Measurements from ENCODE around the gene GGA1.

GGA1 gene

DNA sequence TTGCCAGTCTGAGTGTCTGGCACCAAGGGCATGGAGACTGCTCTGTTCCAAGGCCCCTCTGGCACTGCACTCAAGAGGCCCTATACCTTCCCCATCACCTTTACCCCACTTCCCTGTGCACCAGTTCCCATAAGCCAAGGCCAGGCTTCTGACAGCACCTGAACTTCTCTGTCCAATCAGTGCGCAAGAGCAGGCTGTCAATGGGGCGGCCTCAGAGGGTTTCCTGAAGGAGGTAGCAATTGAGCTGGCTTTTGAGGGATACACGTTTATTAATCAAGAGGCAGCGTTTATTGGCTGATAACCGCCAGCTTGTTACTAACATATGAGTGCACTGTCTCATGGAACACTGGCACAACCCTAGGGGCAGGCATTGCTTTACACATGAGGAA is 32.9 kb downstream of the GGA1 start:
- H2BK120ac ChIP-seq (ENCODE audit: low read depth, low read length) = no peak overlapping the region
- H3K27ac ChIP-seq (ENCODE audit: low read depth, low read length) = no peak overlapping the region
- no peak overlapping the region for H3K56ac ChIP-seq (ENCODE audit: low read length)
- no peaks in the 10 kb centered on the region for H3K79me2 ChIP-seq (ENCODE audit: control insufficient read depth, insufficient read depth, low read length)
- no peak overlapping the region for H3K4ac ChIP-seq (ENCODE audit: low read depth, low read length)
- H3K4me1 ChIP-seq (ENCODE audit: control insufficient read depth, low read depth, low read length) = peaks cover 3% of the 10 kb centered on the region
- H3K4me3 ChIP-seq (ENCODE audit: low read length) = no peak overlapping the region
- no peak overlapping the region for H2BK15ac ChIP-seq (replicated peaks; ENCODE audit: low read depth)
- no peaks in the 10 kb centered on the region for H3K79me1 ChIP-seq (ENCODE audit: low read length)
- no peak overlapping the region for H3K9ac ChIP-seq (ENCODE audit: low read length)
- no peak for DNase-seq
- H3K36me3 ChIP-seq (ENCODE audit: control insufficient read depth, insufficient read depth, low read length) = peaks cover 5% of the 10 kb centered on the region
- no peak overlapping the region for H3K23ac ChIP-seq (ENCODE audit: low read length)
- no peak overlapping the region for H2BK5ac ChIP-seq (ENCODE audit: low read length)
- no peak overlapping the region for H2AK5ac ChIP-seq (ENCODE audit: low read length)
- no peaks in the 10 kb centered on the region for H3K27me3 ChIP-seq (ENCODE audit: insufficient read depth, low read length, poor library complexity)
- H3K4me2 ChIP-seq (ENCODE audit: low read length) = no peak overlapping the region
- no peak overlapping the region for H4K8ac ChIP-seq (ENCODE audit: low read depth, low read length)
- H3K18ac ChIP-seq (ENCODE audit: low read length) = no peak overlapping the region
- WGBS (ENCODE audit: extremely low coverage, insufficient coverage, low lambda C conversion rate) = no CpG with 5 or more reads among the region's 5 CpGs
- H4K5ac ChIP-seq (ENCODE audit: low read length) = no peak overlapping the region

DNA sequence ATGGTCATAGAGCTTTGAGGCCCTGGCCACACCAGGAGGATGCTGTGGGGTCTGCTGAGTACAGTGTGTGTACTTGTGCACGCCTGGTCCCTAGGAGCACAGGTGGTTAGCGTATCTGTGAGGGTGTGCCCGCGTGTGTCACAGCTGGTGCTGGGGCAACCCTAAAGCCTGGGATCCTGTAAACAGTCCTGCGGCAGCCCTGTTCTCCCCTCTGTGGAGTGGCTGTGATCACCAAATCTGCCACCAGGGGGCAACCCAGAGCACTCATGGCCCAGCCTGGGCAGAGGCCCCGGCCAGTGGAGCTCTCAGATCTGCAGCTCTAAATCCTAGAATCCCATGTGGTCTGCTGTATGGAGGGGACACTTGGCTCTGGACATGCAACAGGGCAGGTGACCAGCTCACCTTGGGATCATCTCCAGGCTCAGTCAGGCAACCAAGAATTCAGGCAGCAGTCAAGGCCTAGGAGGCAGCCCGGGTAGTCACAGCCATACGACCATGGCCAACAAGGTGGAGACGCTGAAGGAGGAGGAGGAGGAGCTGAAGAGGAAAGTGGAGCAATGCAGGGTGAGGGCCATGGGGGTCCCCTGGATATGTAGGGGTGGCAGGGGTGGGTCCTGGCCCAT is 34.7 kb downstream of the GGA1 start:
- no peak overlapping the region for H3K56ac ChIP-seq (ENCODE audit: low read length)
- no peak overlapping the region for H3K18ac ChIP-seq (ENCODE audit: low read length)
- no peak overlapping the region for H3K4me2 ChIP-seq (ENCODE audit: low read length)
- no peak overlapping the region for H4K8ac ChIP-seq (ENCODE audit: low read depth, low read length)
- no peaks in the 10 kb centered on the region for H3K27me3 ChIP-seq (ENCODE audit: insufficient read depth, low read length, poor library complexity)
- H2AK5ac ChIP-seq (ENCODE audit: low read length) = no peak overlapping the region
- H3K36me3 ChIP-seq (ENCODE audit: control insufficient read depth, insufficient read depth, low read length) = peaks cover 6% of the 10 kb centered on the region
- no peak overlapping the region for H3K4me3 ChIP-seq (ENCODE audit: low read length)
- H2BK5ac ChIP-seq (ENCODE audit: low read length) = no peak overlapping the region
- no peak overlapping the region for H4K5ac ChIP-seq (ENCODE audit: low read length)
- DNase-seq = peak; percentile 76
- no peak overlapping the region for H2BK15ac ChIP-seq (replicated peaks; ENCODE audit: low read depth)
- H3K23ac ChIP-seq (ENCODE audit: low read length) = no peak overlapping the region
- no peak overlapping the region for H3K9ac ChIP-seq (ENCODE audit: low read length)
- H3K27ac ChIP-seq (ENCODE audit: low read depth, low read length) = no peak overlapping the region
- no CpG with 5 or more reads among the region's 9 CpGs for WGBS (ENCODE audit: extremely low coverage, insufficient coverage, low lambda C conversion rate)
- no peaks in the 10 kb centered on the region for H3K79me2 ChIP-seq (ENCODE audit: control insufficient read depth, insufficient read depth, low read length)
- H2BK120ac ChIP-seq (ENCODE audit: low read depth, low read length) = no peak overlapping the region
- H3K79me1 ChIP-seq (ENCODE audit: low read length) = no peaks in the 10 kb centered on the region
- peaks cover 3% of the 10 kb centered on the region for H3K4me1 ChIP-seq (ENCODE audit: control insufficient read depth, low read depth, low read length)
- H3K4ac ChIP-seq (ENCODE audit: low read depth, low read length) = no peak overlapping the region

DNA sequence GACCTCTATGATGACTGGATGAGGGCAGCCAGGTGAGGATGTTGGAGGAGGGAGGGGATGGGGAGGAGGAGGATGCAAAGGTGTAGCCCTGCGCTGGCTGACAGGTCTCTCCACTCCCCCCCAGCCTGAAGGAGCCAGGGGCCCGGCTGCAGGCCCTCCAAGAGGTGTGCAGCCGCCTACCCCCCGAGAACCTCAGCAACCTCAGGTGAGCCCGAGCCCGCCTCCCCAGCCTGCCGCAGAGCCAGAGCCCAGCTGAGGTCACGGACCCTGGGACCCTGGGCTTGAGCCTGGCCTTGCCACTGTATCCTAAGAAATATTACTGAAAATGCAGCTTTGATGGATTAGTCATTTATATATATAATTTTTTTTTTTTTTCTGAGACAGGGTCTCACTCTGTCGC is 38.7 kb downstream of the GGA1 start:
- peaks cover 11% of the 10 kb centered on the region for H3K36me3 ChIP-seq (ENCODE audit: control insufficient read depth, insufficient read depth, low read length)
- no peak overlapping the region for H3K23ac ChIP-seq (ENCODE audit: low read length)
- no peak overlapping the region for H4K8ac ChIP-seq (ENCODE audit: low read depth, low read length)

DNA sequence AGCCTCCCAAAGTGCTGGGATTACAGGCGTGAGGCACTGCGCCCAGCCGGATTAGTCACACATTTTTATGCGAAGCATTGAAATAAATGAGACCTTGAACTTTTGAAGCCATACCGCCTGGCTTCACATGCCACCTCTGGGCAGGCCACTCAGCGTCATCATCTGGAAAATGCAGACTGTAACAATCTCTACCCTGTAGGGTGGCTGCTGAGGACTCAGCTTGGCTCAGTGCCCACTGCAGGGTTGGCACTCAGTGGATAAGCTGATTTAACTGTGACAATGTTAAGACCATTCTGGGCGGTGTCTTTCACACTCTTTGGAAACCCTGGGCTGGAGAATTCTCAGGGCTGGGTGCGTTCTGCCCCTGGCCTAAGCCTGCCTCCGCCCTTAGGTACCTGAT is 39.3 kb downstream of the GGA1 start:
- no peak overlapping the region for H2BK120ac ChIP-seq (ENCODE audit: low read depth, low read length)
- H2BK15ac ChIP-seq (replicated peaks; ENCODE audit: low read depth) = no peak overlapping the region
- no peak overlapping the region for H3K4me2 ChIP-seq (ENCODE audit: low read length)
- DNase-seq = no peak
- no peak overlapping the region for H3K27ac ChIP-seq (ENCODE audit: low read depth, low read length)
- no peak overlapping the region for H4K5ac ChIP-seq (ENCODE audit: low read length)
- no peak overlapping the region for H4K8ac ChIP-seq (ENCODE audit: low read depth, low read length)
- H3K27me3 ChIP-seq (ENCODE audit: insufficient read depth, low read length, poor library complexity) = no peaks in the 10 kb centered on the region
- no peak overlapping the region for H2AK5ac ChIP-seq (ENCODE audit: low read length)
- no peak overlapping the region for H3K4ac ChIP-seq (ENCODE audit: low read depth, low read length)
- no peak overlapping the region for H2BK5ac ChIP-seq (ENCODE audit: low read length)
- peaks cover 11% of the 10 kb centered on the region for H3K36me3 ChIP-seq (ENCODE audit: control insufficient read depth, insufficient read depth, low read length)
- H3K18ac ChIP-seq (ENCODE audit: low read length) = no peak overlapping the region
- H3K4me1 ChIP-seq (ENCODE audit: control insufficient read depth, low read depth, low read length) = no peaks in the 10 kb centered on the region
- H3K56ac ChIP-seq (ENCODE audit: low read length) = no peak overlapping the region
- WGBS (ENCODE audit: extremely low coverage, insufficient coverage, low lambda C conversion rate) = no CpG with 5 or more reads among the region's 9 CpGs
- no peak overlapping the region for H3K9ac ChIP-seq (ENCODE audit: low read length)
- H3K79me2 ChIP-seq (ENCODE audit: control insufficient read depth, insufficient read depth, low read length) = no peaks in the 10 kb centered on the region
- no peak overlapping the region for H3K4me3 ChIP-seq (ENCODE audit: low read length)
- no peak overlapping the region for H3K23ac ChIP-seq (ENCODE audit: low read length)
- H3K79me1 ChIP-seq (ENCODE audit: low read length) = no peaks in the 10 kb centered on the region

More for the DNA sequence above, 38.7 kb downstream of the GGA1 start:
- Histone ChIP-seq H3K27ac (ENCODE audit: low read depth, low read length) (no peak overlapping the region), H4K5ac (ENCODE audit: low read length) (no peak overlapping the region), H2BK15ac (replicated peaks; ENCODE audit: low read depth) (no peak overlapping the region), H3K27me3 (ENCODE audit: insufficient read depth, low read length, poor library complexity) (no peaks in the 10 kb centered on the region), H2BK120ac (ENCODE audit: low read depth, low read length) (no peak overlapping the region), H3K18ac (ENCODE audit: low read length) (no peak overlapping the region), H3K9ac (ENCODE audit: low read length) (no peak overlapping the region), H3K4me3 (ENCODE audit: low read length) (no peak overlapping the region), H3K4me2 (ENCODE audit: low read length) (no peak overlapping the region), H2BK5ac (ENCODE audit: low read length) (no peak overlapping the region), H3K56ac (ENCODE audit: low read length) (no peak overlapping the region), H3K4me1 (ENCODE audit: control insufficient read depth, low read depth, low read length) (no peaks in the 10 kb centered on the region), H3K4ac (ENCODE audit: low read depth, low read length) (no peak overlapping the region), H3K79me2 (ENCODE audit: control insufficient read depth, insufficient read depth, low read length) (no peaks in the 10 kb centered on the region), H3K79me1 (ENCODE audit: low read length) (no peaks in the 10 kb centered on the region), H2AK5ac (ENCODE audit: low read length) (no peak overlapping the region)
- no peak for DNase-seq
- no CpG with 5 or more reads among the region's 9 CpGs for WGBS (ENCODE audit: extremely low coverage, insufficient coverage, low lambda C conversion rate)

DNA sequence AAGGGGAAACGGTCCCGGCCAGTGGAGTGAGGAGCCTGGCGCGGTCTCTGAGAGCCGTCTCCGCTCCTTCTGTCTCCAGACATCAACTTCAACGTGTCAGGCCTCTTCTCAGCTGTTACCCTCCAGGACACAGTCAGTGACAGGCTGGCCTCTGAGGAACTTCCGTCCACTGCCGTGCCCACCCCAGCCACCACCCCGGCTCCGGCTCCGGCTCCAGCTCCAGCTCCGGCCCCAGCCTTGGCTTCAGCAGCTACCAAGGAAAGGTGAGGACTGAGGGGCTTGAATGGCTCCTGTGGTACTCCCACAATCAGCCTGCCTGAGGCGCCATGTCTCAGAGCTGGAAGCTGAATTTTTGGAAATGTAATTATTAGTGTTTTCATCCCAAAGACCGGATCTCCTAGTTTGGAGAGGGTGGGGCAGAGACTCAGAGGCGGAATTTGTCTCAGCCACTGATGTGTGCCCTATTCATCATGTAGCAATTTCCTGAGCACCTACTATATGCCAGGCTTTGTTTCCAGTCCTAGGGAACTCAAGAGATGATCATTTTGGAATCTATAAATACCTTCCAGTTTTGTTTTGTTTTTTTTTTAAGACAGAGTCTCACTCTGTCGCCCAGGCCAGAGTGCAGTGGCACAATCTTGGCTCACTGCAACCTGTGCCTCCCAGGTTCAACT is 42.0 kb downstream of the GGA1 start:
- DNase-seq = no peak
- Histone ChIP-seq H4K8ac (ENCODE audit: low read depth, low read length) (no peak overlapping the region), H3K9ac (ENCODE audit: low read length) (no peak overlapping the region), H3K4me2 (ENCODE audit: low read length) (no peak overlapping the region), H3K18ac (ENCODE audit: low read length) (no peak overlapping the region), H2BK15ac (replicated peaks; ENCODE audit: low read depth) (no peak overlapping the region), H3K36me3 (ENCODE audit: control insufficient read depth, insufficient read depth, low read length) (peaks cover 7% of the 10 kb centered on the region), H3K4me3 (ENCODE audit: low read length) (no peak overlapping the region), H4K5ac (ENCODE audit: low read length) (no peak overlapping the region), H3K4ac (ENCODE audit: low read depth, low read length) (no peak overlapping the region), H3K27ac (ENCODE audit: low read depth, low read length) (no peak overlapping the region), H3K56ac (ENCODE audit: low read length) (no peak overlapping the region), H2BK120ac (ENCODE audit: low read depth, low read length) (no peak overlapping the region), H3K79me2 (ENCODE audit: control insufficient read depth, insufficient read depth, low read length) (no peaks in the 10 kb centered on the region), H3K4me1 (ENCODE audit: control insufficient read depth, low read depth, low read length) (no peaks in the 10 kb centered on the region), H3K23ac (ENCODE audit: low read length) (no peak overlapping the region), H2AK5ac (ENCODE audit: low read length) (no peak overlapping the region), H3K79me1 (ENCODE audit: low read length) (no peaks in the 10 kb centered on the region), H2BK5ac (ENCODE audit: low read length) (no peak overlapping the region), H3K27me3 (ENCODE audit: insufficient read depth, low read length, poor library complexity) (no peaks in the 10 kb centered on the region)
- WGBS (ENCODE audit: extremely low coverage, insufficient coverage, low lambda C conversion rate) = no CpG with 5 or more reads among the region's 17 CpGs

Measured in mesendoderm (in vitro differentiated cells).